Endothelial cell of hepatic sinusoid (primary cell): ENCODE results near the gene CLTA.
"Not testable (repeated sequence)": the region's sequence is repeated elsewhere in the genome, so short reads cannot be mapped to it uniquely, and the experiment has no call there.

Source experiments
- in situ Hi-C: cut with HindIII; loops from 2 replicates; pipeline ENCODE4 v1.10.0; 2017; ENCODE audit warnings: low sequenced_read_pairs

CLTA gene

DNA sequence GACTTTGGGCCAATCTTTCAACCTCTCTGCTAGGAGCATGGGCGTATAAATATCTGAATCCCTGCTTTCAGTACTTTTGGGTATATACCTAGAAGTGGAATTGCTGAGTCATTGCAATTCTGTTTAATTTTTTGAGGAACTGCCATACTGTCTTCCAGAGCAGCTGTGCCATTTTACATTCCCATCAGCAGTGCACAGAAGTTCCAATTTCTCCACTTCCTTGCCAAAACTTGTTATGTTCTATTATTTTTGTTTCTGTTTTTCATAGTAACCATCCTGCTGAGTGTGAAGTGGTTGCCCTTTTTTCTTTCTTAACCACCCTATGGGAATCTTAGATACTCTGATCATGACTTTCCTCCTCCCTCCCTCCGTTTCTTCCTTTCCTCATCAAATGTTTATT is 32.6 kb upstream of the CLTA start:
- in situ Hi-C loops: no loop called here

DNA sequence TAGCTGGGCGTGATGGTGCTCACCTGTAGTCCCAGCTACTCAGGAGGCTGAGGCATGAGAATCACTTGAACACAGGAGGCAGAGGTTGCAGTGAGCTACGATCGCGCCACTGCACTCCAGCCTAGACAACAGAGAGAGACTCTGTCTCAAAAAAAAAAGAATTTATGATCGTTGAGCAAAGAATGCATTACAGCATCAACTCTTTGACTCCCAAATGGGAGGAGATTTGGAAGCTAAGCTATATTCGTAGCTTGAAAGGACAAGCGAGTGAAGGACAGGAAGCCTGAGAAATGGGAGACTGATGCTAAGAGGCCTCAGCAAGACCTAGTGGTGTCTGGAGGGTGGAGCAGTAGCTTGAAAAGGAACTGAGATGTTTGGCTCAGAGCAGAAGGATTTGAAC is 31.8 kb upstream of the CLTA start:
- in situ Hi-C loops: no loop called here

DNA sequence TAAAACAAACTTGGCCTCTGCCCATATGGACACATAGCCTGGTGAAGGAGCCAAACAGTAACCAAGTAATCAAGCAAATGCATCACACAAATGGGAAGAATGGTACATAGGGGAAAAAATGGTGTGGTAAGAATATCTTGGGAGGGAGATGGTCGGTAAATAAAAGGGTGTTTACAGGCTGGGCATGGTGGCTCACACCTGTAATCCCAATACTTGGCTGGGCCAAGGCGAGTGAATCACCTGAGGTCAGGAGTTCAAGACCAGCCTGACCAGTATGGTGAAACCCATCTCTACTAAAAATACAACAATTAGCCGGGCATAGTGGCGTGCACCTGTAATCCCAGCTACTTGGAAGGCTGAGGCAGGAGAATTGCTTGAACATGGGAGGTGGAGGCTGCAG is 31.2 kb upstream of the CLTA start:
- in situ Hi-C loops: not testable (repeated sequence)

DNA sequence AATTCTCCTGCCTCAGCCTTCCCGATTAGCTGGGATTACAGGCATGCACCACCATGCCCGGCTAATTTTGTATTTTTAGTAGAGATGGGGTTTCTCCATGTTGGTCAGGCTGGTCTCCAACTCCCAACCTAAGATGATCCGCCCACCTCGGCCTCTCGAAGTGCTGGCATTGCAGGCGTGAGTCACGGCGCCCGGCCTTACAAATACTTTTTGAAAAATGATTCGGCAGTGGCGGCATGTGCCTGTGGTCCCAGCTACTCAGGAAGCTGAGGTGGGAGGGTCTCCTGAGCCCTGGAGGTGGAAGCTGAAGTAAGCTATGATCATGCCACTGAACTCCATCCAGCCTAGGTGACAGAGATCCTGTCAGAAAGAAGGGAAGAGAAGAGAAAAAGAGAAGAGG is 30.6 kb upstream of the CLTA start:
- in situ Hi-C loops: not testable (repeated sequence)

DNA sequence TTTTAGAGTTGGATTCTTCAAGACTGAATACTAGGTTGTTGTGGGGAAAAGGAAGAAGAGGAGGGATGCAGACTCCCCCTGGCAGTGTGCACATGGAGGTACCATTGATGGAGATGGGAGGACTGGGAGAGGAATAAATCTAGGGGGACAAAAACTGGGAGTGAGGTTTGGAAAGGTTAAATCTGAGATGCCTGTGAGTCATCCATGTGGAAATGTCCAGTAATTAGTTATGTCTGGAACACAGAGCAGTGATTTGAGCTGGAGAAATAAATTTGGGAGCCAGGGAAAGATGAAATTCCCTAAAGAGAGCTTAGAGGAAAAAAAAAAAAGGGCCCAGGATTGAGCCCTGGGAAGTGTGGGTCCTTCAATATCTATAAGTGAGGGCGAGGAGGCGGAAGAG is 29.5 kb upstream of the CLTA start:
- in situ Hi-C loops: no loop called here

DNA sequence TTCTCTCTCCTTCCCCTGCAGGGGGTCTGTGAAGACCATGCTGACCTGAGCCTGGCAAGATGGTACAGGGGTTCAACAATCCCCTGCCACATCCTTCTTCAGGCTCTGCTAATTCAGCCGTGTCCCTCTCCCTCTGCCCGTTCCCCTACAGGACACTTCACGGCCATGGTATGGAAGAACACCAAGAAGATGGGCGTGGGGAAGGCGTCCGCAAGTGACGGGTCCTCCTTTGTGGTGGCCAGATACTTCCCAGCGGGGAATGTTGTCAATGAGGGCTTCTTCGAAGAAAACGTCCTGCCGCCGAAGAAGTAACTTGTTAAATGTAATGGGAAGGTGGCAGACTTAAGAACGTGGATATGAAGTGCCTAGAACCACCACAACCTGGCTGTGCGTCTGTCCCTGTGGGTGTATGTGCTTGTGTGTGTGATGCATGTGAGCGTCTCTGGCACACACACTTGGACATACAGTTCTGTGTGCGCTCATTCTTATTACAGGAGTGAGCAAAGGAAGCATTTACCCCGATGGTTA is 28.4 kb upstream of the CLTA start:
- in situ Hi-C loops: no loop called here

DNA sequence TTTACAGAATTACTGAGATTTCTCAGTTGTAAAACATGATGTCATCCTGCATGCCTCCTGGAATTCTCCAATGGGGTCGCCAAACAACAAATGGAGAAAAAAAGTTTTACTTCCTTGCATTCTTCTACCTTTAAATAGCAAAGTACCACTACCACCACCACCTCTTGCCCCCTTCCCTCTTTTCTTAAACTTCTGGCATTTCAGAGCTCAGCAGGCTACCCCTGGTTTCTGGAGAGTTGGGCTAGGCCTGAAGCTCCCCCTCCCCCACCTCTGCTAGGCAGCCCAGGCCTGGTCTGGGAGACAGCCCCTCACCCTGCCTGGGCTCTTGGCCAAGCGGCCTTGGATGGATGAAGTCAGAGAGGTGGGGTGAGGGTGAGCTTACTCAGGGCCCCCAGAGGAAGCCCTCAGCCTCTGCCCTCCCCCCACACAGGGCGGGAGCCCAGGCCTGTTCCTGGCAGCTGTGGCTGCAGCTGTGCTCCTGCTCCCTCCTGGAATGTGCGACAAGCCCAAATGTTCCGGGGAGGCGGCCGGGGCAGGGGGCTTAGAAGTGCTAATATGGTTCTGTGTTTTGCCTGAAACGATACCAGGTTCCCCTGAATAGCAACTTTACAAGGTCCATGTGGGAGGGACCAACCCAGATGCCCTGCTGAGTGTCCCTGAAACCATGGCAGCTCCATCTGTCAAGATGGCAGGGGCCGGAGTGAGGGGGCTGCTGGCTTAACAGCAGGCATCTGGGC is 27.5 kb upstream of the CLTA start:
- in situ Hi-C loops: no loop called here

DNA sequence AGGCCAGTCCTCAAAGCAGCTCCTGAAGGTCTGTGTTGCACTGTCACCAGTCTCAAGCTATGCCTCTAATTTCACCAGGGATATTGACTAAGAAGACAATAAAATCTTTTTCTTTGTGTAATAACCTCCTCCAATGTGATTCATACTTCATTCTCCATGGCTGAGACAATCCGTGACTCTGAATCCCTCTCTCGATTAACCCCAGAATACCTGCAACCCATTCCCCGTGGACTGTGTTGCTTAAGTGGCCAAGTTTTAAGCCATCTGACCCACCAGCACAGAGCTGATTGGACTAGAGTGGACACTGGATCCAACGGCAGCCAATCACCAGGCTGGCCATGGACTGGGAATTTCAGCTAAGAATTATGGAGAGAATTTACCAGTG is 26.9 kb upstream of the CLTA start:
- in situ Hi-C loops: no loop called here

DNA sequence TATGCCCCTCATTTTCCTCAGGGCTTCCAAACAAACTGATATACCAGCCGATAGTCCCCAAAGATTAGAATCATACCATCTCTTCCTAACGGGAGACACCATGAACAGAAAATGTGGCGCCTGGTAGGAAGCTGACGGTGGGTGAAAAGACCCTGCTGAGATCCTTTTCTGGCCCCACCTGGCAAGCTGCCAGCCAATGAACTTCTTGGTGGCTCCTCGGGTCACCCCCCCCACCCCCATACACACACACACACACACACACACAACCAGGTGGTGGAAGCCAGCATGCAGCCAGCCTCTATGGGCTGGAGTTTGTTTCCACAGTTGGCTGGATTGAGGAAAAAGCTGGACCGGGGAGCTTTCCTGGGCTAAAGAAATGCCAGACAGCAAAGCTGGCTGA is 26.3 kb upstream of the CLTA start:
- in situ Hi-C loops: no loop called here

DNA sequence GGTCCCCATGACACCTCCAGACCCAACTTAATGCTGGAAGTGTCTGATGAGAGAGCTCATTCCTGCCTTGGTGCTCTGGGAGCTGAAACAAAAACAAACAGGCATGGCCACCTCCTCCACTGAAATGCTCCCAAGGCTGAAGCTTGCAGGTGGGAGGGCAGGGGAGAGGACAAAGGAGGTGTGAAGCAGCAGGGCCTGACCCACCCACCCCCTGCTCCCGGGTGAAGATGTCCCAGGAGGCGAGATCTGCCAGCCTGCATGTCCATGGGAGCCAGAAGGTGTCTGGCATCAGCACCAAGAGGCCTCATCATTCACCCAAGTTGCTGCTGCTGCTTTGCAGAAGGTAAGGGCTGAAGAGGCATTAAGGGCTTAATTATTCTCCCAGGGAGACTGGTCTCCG is 25.7 kb upstream of the CLTA start:
- in situ Hi-C loops: no loop called here

DNA sequence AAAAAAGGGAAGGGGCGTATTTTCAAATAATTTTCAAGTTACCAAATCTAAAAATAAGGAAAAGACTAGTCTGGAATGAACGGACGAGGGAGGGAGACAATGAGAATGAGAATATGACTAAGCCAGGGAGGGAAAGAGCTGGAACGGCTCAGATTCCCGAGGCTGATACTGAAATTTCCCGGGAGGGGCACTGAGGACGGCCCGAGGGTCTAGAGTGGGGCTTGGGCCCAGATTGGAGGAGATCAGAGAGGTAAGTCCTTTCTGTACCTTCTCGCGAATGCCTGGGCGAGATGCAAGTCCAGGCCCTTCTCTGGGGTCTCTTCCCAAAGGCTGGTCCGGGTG is 24.9 kb upstream of the CLTA start:
- in situ Hi-C loops: no loop called here

DNA sequence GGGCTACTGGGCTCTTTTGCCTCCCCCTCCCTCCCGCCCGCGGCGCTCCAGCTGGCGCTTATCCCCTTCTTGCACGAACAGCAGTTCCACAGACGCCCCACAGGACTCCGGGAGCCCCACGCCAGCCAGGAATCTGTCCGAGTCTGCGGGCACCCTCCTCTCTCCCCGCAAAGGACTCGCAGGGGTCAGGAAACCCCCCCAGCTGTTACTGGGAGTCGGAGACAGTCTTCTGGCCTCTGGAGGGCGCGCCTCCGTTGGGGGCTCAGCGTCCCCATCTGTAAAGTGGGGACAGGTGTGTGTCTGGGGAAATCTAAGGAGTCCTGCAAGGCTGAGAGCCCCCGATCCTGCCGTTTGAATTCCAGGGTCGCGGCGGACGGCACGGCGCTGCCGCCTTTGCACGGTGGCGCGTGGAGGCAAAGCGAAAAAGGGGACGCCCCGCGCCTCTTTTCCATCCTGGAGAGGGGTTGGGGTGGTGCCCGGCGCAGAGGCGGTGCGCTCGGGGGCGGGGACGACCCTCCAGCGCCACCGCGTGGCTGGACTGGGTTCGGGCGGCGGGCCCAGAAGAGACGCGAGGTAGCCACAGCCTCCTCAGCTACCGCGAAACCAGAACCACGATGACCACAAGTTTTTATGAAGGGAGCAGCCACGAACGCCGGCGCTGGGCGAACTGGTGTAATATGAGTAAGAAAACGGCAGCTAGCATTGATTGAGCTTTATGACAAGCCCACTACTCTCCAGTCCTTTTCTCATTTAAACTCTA is 24.4 kb upstream of the CLTA start:
- in situ Hi-C loops: no loop called here

DNA sequence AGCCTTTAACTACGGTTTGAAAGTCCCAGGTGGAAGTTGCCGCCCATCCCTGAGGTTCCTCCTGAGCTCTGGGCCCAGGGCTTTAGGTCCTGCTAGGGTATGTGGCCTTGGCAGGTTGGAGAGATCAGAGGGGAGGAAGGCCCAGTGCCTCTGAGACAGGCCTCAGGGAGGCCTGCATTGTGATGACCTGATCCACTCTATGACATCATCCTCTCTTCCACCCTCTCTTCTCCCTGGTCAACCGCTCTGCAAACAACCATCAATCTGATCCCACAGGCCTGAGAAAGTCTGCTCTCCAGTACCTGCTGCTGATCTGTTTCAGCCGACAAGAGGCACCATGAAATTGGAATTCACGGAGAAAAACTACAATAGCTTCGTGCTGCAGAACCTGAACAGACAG is 21.6 kb upstream of the CLTA start, which contains the start of gene CCIN:
Gene CCIN, plus strand, starts transcription at position 223 of the 400 bp plus-strand sequence. Its CDS starts 115 bp downstream, at position 338.
- in situ Hi-C loops: no loop called here

DNA sequence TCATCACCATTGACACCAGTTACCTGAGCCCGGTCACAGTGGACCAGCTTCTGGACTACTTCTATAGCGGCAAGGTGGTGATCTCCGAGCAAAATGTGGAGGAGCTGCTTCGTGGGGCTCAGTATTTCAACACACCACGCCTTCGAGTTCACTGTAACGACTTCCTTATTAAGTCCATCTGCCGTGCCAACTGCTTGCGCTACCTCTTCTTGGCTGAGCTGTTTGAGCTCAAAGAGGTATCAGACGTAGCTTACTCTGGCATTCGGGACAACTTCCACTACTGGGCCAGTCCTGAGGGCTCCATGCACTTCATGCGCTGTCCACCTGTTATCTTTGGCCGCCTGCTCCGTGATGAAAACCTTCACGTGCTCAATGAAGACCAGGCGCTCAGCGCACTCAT is 21.0 kb upstream of the CLTA start:
- in situ Hi-C loops: no loop called here

DNA sequence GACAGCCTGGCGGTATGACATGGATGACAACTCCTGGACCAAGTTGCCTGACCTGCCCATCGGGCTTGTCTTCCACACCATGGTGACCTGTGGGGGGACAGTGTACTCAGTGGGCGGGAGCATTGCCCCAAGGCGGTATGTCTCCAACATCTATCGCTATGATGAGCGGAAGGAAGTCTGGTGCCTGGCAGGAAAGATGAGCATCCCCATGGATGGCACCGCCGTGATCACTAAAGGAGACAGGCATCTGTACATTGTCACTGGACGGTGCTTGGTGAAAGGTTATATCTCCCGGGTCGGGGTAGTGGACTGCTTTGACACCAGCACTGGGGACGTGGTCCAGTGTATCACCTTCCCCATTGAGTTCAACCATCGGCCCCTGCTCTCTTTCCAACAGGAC is 20.2 kb upstream of the CLTA start:
- in situ Hi-C loops: no loop called here

DNA sequence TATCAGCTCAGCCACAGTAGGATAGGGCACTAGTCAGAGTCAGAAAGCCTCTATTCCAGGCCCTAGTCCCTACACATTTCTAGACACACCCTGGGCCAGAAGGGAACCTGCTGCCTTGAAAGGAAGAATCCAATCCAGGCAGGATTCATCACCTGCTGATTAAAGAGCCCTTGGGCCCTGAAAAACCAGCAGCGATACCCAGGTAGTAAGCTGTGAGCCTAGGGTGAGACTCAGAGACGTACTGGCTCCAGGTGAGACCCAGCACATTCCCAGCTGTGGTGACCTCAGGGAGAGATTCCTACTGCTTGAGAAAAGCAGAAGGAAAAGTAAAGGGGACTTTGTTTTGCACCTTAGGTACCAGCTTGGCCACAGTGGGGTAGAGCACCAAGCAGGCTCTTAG is 16.9 kb upstream of the CLTA start:
- in situ Hi-C loops: no loop called here

DNA sequence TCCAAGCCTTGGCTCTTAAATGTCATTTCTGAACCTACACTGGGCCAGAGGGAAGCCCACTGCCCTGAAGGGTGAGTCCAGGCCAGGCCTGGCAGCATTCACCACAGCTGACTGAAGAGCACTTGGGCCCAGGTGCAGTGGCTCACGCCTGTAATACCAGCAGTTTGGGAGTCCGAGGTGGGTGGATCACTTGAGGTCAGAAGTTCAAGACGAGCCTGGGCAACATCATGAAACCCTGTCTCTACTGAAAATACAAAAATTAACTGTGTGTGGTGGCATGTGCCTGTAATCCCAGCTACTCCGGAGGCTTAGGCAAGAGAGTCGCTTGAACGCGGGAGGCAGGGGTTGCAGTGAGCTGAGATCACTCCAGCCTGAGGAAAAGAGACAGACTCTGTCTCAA is 16.4 kb upstream of the CLTA start:
- in situ Hi-C loops: no loop called here

DNA sequence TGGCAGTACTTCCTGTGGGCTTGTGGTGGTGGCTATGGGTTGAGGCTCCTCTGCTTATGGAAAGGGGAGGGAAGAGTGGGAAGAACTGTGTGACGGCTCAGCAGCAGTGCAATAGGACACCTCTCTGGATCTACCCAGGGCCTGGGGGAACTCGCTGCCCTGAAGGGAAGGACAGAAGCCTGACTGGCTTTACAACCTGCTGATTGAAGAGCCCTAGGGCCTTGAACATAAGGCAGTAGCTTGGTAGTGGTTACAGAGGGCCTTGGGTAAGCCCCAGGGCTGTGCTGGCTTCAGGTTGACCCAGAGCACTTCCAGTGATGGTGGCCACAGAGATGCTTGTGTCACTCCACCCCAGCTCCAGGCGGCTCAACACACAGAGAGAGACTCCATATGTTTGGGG is 16.0 kb upstream of the CLTA start:
- in situ Hi-C loops: no loop called here

DNA sequence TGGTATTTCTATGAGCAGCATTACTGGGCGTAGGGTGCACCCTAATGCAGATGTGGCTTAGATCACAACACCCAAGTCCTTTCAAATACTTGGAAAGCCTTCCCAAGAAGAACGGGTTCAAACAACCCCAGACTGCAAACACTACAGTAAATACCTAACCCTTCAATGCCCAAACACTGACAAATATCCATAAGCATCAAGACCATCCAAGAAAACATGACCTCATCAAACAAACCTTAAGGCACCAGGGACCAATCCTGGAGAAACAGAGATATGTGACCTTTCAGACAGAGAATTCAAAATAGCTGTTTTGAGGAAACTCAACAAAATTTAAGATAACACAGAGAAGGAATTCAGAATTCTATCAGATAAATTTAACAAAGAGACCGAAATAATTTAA is 15.5 kb upstream of the CLTA start:
- in situ Hi-C loops: not testable (repeated sequence)

DNA sequence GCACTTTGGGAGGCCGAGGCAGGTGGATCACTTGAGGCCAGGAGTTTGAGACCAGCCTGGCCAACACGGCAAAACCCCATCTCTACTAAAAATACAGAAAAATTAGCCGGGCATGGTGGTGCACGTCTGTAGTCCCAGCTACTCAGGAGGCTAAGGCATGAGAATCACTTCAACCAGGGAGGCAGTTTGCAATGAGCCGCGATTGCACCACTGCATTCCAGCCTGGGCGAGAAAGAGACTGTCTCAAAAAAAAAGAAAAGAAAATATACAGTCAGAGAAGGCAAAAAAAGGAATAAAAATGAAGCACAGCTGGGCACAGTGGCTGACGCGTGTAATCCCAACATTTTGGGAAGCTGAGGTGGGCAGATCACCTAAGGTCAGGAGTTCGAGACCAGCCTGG is 14.2 kb upstream of the CLTA start:
- in situ Hi-C loops: not testable (repeated sequence)

DNA sequence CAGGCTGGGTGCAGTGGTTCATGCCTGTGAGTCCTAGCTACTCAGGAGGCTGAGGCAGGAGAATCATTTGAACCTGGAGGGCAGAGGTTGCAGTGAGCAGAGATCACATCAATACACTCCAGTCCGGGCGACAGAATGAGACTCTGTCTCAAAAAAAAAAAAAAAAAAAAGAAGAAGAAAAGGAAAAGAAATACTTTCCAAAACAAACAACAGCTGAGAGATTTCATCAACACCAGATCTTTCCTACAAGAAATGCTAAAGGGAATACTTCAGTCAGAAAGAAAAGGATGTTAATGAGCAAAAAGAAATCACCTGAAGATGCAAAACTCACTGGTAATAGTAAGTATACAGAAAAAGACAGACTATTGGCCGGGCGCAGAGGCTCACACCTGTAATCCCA is 13.2 kb upstream of the CLTA start:
- in situ Hi-C loops: no loop called here

DNA sequence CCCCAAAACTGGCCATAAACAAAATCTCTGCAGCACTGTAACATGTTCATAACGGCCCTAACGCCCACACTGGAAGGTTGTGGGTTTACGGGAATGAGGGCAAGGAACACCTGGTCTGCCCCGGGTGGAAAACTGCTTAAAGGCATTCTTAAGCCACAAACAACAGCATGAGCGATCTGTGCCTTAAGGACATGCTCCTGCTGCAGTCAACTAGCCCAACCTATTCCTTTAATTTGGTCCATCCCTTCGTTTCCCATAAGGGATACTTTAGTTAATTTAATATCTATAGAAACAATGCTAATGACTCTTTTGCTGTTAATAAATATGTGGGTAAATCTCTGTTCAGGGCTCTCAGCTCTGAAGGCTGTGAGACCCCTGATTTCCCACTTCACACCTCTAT is 10.5 kb upstream of the CLTA start:
- in situ Hi-C loops: not testable (repeated sequence)
